ENCODE measurements around the gene GADD45B.
"Not testable (repeated sequence)": the region's sequence is repeated elsewhere in the genome, so short reads cannot be mapped to it uniquely, and the experiment has no call there.

DNA sequence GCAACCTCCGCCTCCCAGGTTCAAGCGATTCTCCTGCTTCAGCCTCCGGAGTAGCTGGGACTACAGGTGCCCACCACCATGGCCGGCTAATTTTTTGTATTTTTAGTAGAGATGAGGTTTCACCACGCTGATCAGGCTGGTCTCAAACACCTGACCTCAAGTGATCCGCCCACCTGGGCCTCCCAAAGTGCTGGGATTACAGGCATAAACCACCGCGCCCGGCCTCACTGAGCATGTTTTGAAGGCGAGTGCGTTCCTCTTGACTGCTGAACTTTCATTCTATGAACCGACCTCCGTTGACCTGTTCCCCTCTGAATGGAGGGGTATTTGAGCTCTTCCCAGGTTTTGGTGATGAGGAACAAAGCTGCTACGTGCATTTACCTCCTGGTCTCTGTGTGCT, 17.5 kb downstream of the GADD45B start:
- TF ChIP-seq, protein P1, sequence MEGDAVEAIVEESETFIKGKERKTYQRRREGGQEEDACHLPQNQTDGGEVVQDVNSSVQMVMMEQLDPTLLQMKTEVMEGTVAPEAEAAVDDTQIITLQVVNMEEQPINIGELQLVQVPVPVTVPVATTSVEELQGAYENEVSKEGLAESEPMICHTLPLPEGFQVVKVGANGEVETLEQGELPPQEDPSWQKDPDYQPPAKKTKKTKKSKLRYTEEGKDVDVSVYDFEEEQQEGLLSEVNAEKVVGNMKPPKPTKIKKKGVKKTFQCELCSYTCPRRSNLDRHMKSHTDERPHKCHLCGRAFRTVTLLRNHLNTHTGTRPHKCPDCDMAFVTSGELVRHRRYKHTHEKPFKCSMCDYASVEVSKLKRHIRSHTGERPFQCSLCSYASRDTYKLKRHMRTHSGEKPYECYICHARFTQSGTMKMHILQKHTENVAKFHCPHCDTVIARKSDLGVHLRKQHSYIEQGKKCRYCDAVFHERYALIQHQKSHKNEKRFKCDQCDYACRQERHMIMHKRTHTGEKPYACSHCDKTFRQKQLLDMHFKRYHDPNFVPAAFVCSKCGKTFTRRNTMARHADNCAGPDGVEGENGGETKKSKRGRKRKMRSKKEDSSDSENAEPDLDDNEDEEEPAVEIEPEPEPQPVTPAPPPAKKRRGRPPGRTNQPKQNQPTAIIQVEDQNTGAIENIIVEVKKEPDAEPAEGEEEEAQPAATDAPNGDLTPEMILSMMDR (IDR thresholded peaks at IDR 0.05): not testable (repeated sequence)
- not testable (repeated sequence) for TF ChIP-seq POLR2A (IDR thresholded peaks at IDR 0.05)

Measured in stomach (tissue), 4 donors.